ENCODE measurements around the gene BCL7A. TPM values are rescaled to one million over a fixed set of nuclear protein-coding genes. Genes with fewer than 3 reads are reported as not detected.

Gene BCL7A
- polyA plus RNA-seq, 2 of the 4 experiments (the other 2 are of a cell fraction), result 9.2 to 9.4 TPM

DNA sequence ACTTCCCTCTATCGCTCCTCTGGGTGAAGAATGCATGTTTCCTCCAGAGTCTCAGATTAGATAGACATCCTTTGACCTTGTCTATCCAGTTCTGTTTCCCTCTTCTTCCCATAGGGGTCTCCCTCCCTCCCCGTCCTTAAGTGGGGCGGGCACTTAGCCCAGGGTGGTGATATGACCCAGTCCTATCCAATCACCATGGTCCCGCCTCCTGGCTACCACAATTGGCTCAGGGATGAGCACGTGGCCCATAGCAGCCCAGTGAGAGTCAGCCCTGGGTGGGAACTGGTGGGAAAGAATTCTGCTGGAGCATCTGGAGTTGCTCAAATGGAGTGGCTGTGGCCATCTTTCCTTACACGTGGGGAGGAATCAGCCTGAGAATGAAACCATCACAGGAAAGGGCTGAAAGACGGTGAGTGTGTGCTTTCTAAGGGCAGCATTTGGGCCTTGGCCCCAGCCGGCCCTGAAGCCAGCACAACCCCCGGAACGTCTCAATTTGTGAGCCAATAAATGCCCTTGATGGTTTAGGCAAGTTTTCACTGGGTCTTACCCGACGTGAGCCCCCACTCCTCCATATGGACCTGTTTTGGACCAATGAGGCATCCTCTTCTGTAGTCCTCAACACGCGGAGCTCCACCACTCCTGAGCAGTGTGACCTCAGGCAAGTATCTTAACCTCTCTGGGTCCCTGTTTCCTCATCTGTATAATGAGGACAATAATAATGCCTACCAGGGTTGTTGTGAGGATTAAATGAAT, 42.5 kb downstream of the BCL7A start:
- ChIA-PET POLR2A (no interaction called here), CTCF (interaction anchor here (0.9 to 32.3 kb wide), 9 partner anchors 10 to 126 kb away, joined by 3 to 850 read pairs (median 4); no protein-coding TSS in a partner anchor)
- Histone ChIP-seq H3K4me1 (peaks cover 37% of the 10 kb centered on the region), H3K4me2 (peak overlapping the region; percentile 73), H3K9me3 (no peaks in the 10 kb centered on the region), H3K27ac (peak overlapping the region; percentile 84), H3K4me3 (no peak overlapping the region)
- FAIRE-seq, result no peak
- DNase-seq (ENCODE audit: low read depth in 1 of 2, low spot score in 1 of 2), result peak; percentile 89 to 98
- 67% methylated on average over 14 of the region's 14 CpGs for WGBS (ENCODE audit: missing lambda C conversion rate)
- ATAC-seq, result peak; percentile 69 to 96
- peak; percentile 98 for TF ChIP-seq EHF (CRISPR knock-in tag; IDR thresholded peaks at IDR 0.05)
- TF ChIP-seq, protein P1, sequence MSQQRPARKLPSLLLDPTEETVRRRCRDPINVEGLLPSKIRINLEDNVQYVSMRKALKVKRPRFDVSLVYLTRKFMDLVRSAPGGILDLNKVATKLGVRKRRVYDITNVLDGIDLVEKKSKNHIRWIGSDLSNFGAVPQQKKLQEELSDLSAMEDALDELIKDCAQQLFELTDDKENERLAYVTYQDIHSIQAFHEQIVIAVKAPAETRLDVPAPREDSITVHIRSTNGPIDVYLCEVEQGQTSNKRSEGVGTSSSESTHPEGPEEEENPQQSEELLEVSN (IDR thresholded peaks at IDR 0.05; ENCODE audit: borderline replicate concordance, low read depth), result peak; percentile 98
- no peak for TF ChIP-seq SMC3 (IDR thresholded peaks at IDR 0.05)
- no peak for TF ChIP-seq KDM1A (IDR thresholded peaks at IDR 0.05; ENCODE audit: low read depth)
- no peak for TF ChIP-seq CBX2 (IDR thresholded peaks at IDR 0.05; ENCODE audit: borderline replicate concordance, low read depth)
- TF ChIP-seq, protein P2, sequence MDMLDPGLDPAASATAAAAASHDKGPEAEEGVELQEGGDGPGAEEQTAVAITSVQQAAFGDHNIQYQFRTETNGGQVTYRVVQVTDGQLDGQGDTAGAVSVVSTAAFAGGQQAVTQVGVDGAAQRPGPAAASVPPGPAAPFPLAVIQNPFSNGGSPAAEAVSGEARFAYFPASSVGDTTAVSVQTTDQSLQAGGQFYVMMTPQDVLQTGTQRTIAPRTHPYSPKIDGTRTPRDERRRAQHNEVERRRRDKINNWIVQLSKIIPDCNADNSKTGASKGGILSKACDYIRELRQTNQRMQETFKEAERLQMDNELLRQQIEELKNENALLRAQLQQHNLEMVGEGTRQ (IDR thresholded peaks at IDR 0.05), result peak; percentile 93
- TF ChIP-seq, protein P3, sequence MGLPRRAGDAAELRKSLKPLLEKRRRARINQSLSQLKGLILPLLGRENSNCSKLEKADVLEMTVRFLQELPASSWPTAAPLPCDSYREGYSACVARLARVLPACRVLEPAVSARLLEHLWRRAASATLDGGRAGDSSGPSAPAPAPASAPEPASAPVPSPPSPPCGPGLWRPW (IDR thresholded peaks at IDR 0.05), result no peak
- TF ChIP-seq TFCP2L1 (CRISPR knock-in tag; IDR thresholded peaks at IDR 0.05), result peak; percentile 90
- TF ChIP-seq MYC (IDR thresholded peaks at IDR 0.05; ENCODE audit: borderline replicate concordance, low read length), result no peak; the same call in 1 of the 2 replicates
- TF ChIP-seq NPAS2 (CRISPR knock-in tag; IDR thresholded peaks at IDR 0.05; ENCODE audit: borderline replicate concordance), result peak; percentile 88
- TF ChIP-seq, protein P4, sequence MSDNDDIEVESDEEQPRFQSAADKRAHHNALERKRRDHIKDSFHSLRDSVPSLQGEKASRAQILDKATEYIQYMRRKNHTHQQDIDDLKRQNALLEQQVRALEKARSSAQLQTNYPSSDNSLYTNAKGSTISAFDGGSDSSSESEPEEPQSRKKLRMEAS (IDR thresholded peaks at IDR 0.05), result peak; percentile 94
- TF ChIP-seq ZNF302 (CRISPR knock-in tag; IDR thresholded peaks at IDR 0.05), result peak; percentile 97
- no peak for TF ChIP-seq CHD2 (IDR thresholded peaks at IDR 0.05; ENCODE audit: low read length, partially characterized antibody)
- TF ChIP-seq, protein P5, sequence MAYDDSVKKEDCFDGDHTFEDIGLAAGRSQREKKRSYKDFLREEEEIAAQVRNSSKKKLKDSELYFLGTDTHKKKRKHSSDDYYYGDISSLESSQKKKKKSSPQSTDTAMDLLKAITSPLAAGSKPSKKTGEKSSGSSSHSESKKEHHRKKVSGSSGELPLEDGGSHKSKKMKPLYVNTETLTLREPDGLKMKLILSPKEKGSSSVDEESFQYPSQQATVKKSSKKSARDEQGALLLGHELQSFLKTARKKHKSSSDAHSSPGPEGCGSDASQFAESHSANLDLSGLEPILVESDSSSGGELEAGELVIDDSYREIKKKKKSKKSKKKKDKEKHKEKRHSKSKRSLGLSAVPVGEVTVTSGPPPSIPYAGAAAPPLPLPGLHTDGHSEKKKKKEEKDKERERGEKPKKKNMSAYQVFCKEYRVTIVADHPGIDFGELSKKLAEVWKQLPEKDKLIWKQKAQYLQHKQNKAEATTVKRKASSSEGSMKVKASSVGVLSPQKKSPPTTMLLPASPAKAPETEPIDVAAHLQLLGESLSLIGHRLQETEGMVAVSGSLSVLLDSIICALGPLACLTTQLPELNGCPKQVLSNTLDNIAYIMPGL (CRISPR knock-in tag; IDR thresholded peaks at IDR 0.05; ENCODE audit: borderline replicate concordance), result peak; percentile 89
- no peak for TF ChIP-seq ESRRA (IDR thresholded peaks at IDR 0.05; ENCODE audit: borderline replicate concordance, low read length)
- peak; percentile 98 for TF ChIP-seq HOXB13 (CRISPR knock-in tag; IDR thresholded peaks at IDR 0.05; ENCODE audit: low read depth)
- TF ChIP-seq RFX5 (IDR thresholded peaks at IDR 0.05), result no peak
- peak; percentile 91; the same call in 1 of the 2 replicates for TF ChIP-seq FOSB (CRISPR knock-in tag; IDR thresholded peaks at IDR 0.05)
- TF ChIP-seq KDM5A (IDR thresholded peaks at IDR 0.05), result no peak
- TF ChIP-seq HOXB5 (CRISPR knock-in tag; IDR thresholded peaks at IDR 0.05), result peak; percentile 97
- peak; percentile 98 for TF ChIP-seq ZSCAN20 (CRISPR knock-in tag; IDR thresholded peaks at IDR 0.05)
- no peak for TF ChIP-seq POLR2AphosphoS2 (conservative IDR thresholded peaks at IDR 0.05; ENCODE audit: low read length)
- peak; percentile 99 for TF ChIP-seq HEYL (CRISPR knock-in tag; IDR thresholded peaks at IDR 0.05)
- TF ChIP-seq, protein P6, sequence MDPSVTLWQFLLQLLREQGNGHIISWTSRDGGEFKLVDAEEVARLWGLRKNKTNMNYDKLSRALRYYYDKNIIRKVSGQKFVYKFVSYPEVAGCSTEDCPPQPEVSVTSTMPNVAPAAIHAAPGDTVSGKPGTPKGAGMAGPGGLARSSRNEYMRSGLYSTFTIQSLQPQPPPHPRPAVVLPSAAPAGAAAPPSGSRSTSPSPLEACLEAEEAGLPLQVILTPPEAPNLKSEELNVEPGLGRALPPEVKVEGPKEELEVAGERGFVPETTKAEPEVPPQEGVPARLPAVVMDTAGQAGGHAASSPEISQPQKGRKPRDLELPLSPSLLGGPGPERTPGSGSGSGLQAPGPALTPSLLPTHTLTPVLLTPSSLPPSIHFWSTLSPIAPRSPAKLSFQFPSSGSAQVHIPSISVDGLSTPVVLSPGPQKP (IDR thresholded peaks at IDR 0.05; ENCODE audit: low read depth, low read length), result no peak
- TF ChIP-seq, protein P7, sequence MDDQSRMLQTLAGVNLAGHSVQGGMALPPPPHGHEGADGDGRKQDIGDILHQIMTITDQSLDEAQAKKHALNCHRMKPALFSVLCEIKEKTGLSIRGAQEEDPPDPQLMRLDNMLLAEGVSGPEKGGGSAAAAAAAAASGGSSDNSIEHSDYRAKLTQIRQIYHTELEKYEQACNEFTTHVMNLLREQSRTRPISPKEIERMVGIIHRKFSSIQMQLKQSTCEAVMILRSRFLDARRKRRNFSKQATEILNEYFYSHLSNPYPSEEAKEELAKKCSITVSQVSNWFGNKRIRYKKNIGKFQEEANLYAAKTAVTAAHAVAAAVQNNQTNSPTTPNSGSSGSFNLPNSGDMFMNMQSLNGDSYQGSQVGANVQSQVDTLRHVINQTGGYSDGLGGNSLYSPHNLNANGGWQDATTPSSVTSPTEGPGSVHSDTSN (IDR thresholded peaks at IDR 0.05), result no peak
- TF ChIP-seq, protein P8, sequence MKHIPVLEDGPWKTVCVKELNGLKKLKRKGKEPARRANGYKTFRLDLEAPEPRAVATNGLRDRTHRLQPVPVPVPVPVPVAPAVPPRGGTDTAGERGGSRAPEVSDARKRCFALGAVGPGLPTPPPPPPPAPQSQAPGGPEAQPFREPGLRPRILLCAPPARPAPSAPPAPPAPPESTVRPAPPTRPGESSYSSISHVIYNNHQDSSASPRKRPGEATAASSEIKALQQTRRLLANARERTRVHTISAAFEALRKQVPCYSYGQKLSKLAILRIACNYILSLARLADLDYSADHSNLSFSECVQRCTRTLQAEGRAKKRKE (CRISPR knock-in tag; IDR thresholded peaks at IDR 0.05; ENCODE audit: low read depth), result peak; percentile 98
- TF ChIP-seq RAD21 (conservative IDR thresholded peaks at IDR 0.05 in 1 of 2, IDR thresholded peaks at IDR 0.05 in 1 of 2), result peak in 1 of 2 experiments; percentile 40; a peak in 2 of 5 replicates
- TF ChIP-seq CBX8 (IDR thresholded peaks at IDR 0.05), result no peak
- no peak for TF ChIP-seq CEBPB (IDR thresholded peaks at IDR 0.05)
- TF ChIP-seq, protein P9, sequence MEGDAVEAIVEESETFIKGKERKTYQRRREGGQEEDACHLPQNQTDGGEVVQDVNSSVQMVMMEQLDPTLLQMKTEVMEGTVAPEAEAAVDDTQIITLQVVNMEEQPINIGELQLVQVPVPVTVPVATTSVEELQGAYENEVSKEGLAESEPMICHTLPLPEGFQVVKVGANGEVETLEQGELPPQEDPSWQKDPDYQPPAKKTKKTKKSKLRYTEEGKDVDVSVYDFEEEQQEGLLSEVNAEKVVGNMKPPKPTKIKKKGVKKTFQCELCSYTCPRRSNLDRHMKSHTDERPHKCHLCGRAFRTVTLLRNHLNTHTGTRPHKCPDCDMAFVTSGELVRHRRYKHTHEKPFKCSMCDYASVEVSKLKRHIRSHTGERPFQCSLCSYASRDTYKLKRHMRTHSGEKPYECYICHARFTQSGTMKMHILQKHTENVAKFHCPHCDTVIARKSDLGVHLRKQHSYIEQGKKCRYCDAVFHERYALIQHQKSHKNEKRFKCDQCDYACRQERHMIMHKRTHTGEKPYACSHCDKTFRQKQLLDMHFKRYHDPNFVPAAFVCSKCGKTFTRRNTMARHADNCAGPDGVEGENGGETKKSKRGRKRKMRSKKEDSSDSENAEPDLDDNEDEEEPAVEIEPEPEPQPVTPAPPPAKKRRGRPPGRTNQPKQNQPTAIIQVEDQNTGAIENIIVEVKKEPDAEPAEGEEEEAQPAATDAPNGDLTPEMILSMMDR (IDR thresholded peaks at IDR 0.05), result peak; percentile 18; the same call in 1 of the 3 replicates
- no peak for TF ChIP-seq EP300 (IDR thresholded peaks at IDR 0.05)

Measured in A549 (cell line).